ENCODE measurements around the gene NELL1.

The NELL1 gene

GRCh38 chr11:20824773-20825172 lies 155.4 kb downstream of the NELL1 start:
- Histone ChIP-seq H3K27ac (ENCODE audit: low read depth, low read length) (no peak overlapping the region), H3F3A (ENCODE audit: control insufficient read depth, insufficient read depth) (no peaks in the 10 kb centered on the region), H3K79me2 (ENCODE audit: control insufficient read depth, low read length) (no peaks in the 10 kb centered on the region), H3K4me1 (ENCODE audit: control insufficient read depth, low read length) (no peaks in the 10 kb centered on the region), H3K4me2 (ENCODE audit: low read length) (no peak overlapping the region), H4K20me1 (ENCODE audit: control insufficient read depth, insufficient read depth, low read depth, low read length) (no peaks in the 10 kb centered on the region), H3K36me3 (ENCODE audit: control insufficient read depth, low read length) (no peaks in the 10 kb centered on the region), H3K9me3 (ENCODE audit: control insufficient read depth, insufficient read depth, low read length) (no peaks in the 10 kb centered on the region; the same call in 1 of the 2 replicates), H3K27me3 (ENCODE audit: control insufficient read depth, low read length) (no peaks in the 10 kb centered on the region), H3K4me3 (ENCODE audit: low read length) (no peak overlapping the region), H3K9me2 (replicated peaks; ENCODE audit: control insufficient read depth, low read length) (no peaks in the 10 kb centered on the region)
- TF ChIP-seq EZH2phosphoT487 (IDR thresholded peaks at IDR 0.05; ENCODE audit: borderline replicate concordance, low read length) = no peak
- no peak for TF ChIP-seq CTCF (IDR thresholded peaks at IDR 0.05; ENCODE audit: low read depth, low read length, poor library complexity, severe bottlenecking)

- Histone ChIP-seq H3K27ac (ENCODE audit: low read depth, low read length) (no peak overlapping the region), H3K9me3 (ENCODE audit: control insufficient read depth, insufficient read depth, low read length) (no peaks in the 10 kb centered on the region), H3K9me2 (replicated peaks; ENCODE audit: control insufficient read depth, low read length) (no peaks in the 10 kb centered on the region; the same call in 1 of the 2 replicates), H3K36me3 (ENCODE audit: control insufficient read depth, low read length) (no peaks in the 10 kb centered on the region), H3K27me3 (ENCODE audit: control insufficient read depth, low read length) (no peaks in the 10 kb centered on the region), H3K4me1 (ENCODE audit: control insufficient read depth, low read length) (no peaks in the 10 kb centered on the region), H3K4me3 (ENCODE audit: low read length) (no peak overlapping the region), H4K20me1 (ENCODE audit: control insufficient read depth, insufficient read depth, low read depth, low read length) (no peaks in the 10 kb centered on the region), H3F3A (ENCODE audit: control insufficient read depth, insufficient read depth) (no peaks in the 10 kb centered on the region), H3K79me2 (ENCODE audit: control insufficient read depth, low read length) (no peaks in the 10 kb centered on the region), H3K4me2 (ENCODE audit: low read length) (no peak overlapping the region)
- TF ChIP-seq CTCF (IDR thresholded peaks at IDR 0.05; ENCODE audit: low read depth, low read length, poor library complexity, severe bottlenecking) (no peak), EZH2phosphoT487 (IDR thresholded peaks at IDR 0.05; ENCODE audit: borderline replicate concordance, low read length) (no peak)
Measured at GRCh38 chr11:20835561-20835960, 166.2 kb downstream of the NELL1 start.

GRCh38 chr11:20839231-20839630 lies 169.8 kb downstream of the NELL1 start:
- no peak overlapping the region for H3K27ac ChIP-seq (ENCODE audit: low read depth, low read length)

More at GRCh38 chr11:20839231-20839630, 169.8 kb downstream of the NELL1 start:
- no peaks in the 10 kb centered on the region for H3K9me3 ChIP-seq (ENCODE audit: control insufficient read depth, insufficient read depth, low read length)
- H3K9me2 ChIP-seq (replicated peaks; ENCODE audit: control insufficient read depth, low read length) = no peaks in the 10 kb centered on the region; the same call in 1 of the 2 replicates
- H3K36me3 ChIP-seq (ENCODE audit: control insufficient read depth, low read length) = no peaks in the 10 kb centered on the region
- no peaks in the 10 kb centered on the region for H3F3A ChIP-seq (ENCODE audit: control insufficient read depth, insufficient read depth)
- H3K4me1 ChIP-seq (ENCODE audit: control insufficient read depth, low read length) = no peaks in the 10 kb centered on the region
- H4K20me1 ChIP-seq (ENCODE audit: control insufficient read depth, insufficient read depth, low read depth, low read length) = no peaks in the 10 kb centered on the region
- H3K4me2 ChIP-seq (ENCODE audit: low read length) = no peak overlapping the region
- H3K79me2 ChIP-seq (ENCODE audit: control insufficient read depth, low read length) = no peaks in the 10 kb centered on the region
- TF ChIP-seq EZH2phosphoT487 (IDR thresholded peaks at IDR 0.05; ENCODE audit: borderline replicate concordance, low read length) (no peak), CTCF (IDR thresholded peaks at IDR 0.05; ENCODE audit: low read depth, low read length, poor library complexity, severe bottlenecking) (no peak)
- no peaks in the 10 kb centered on the region for H3K27me3 ChIP-seq (ENCODE audit: control insufficient read depth, low read length)
- no peak overlapping the region for H3K4me3 ChIP-seq (ENCODE audit: low read length)
